Lower leg skin (tissue), 3 donors: ENCODE measurements around the gene LETM1.

ENCODE experiments used
- CTCF ChIP-seq, 3 donors: fragments of 450-650 bp; IDR thresholded peaks; one replicate each; pipeline ENCODE4 v1.5.1; 2016; ENCODE audit warnings: antibody characterized with exemption in 3 of 3, mild to moderate bottlenecking in 3 of 3, moderate library complexity in 2 of 3
- POLR2A ChIP-seq, 2 donors: fragments of 450-650 bp; IDR thresholded peaks; one replicate each; pipeline ENCODE4 v1.6.1; 2016 to 2017; ENCODE audit warnings: antibody characterized with exemption in 2 of 2, mild to moderate bottlenecking in 1 of 2, moderate library complexity in 1 of 2

- TF ChIP-seq CTCF (IDR thresholded peaks at IDR 0.05), result no peak
- TF ChIP-seq POLR2A (IDR thresholded peaks at IDR 0.05), result no peak
These were observed 87.5 kb downstream of the LETM1 start for GRCh38 chr4:1768367-1769034.
